ENCODE data around the gene C2CD3. TPM values are rescaled to one million over a fixed set of nuclear protein-coding genes. Genes with fewer than 3 reads are reported as not detected.
A peak's percentile ranks its signal among the peaks of the same experiment; 100 is the strongest.
"Not testable (repeated sequence)": the region's sequence is repeated elsewhere in the genome, so short reads cannot be mapped to it uniquely, and the experiment has no call there.

The C2CD3 gene
- total and polyA plus RNA-seq, 4 experiments from 2014 or later = 4.5 to 52.7 (median 26.5) TPM

DNA sequence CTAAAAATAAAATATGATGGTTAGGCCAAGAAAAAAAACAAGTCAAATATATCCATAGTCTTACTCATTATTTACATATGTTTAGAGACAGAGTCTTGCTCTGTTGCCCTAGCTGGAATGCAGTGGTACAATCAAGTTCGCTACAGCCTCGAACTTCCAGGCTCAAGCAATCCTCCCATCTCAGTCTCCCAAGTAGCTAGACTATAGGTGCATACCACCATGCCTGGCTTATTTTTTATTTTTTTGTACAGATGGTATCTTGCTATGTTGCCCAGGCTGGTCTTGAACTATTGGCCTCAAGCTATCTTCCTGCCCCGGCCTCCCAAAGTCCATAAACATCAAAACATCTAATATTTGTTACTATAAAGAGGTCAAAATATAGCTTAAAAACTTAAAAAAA, 36.1 kb downstream of the C2CD3 start:
- intact Hi-C loops (cut with micrococcal nuclease) = no loop called here
- no peak for DNase-seq
- POLR2A ChIA-PET (ENCODE audit: partially characterized antibody) = no interaction called here
- peaks cover 24% of the 10 kb centered on the region for H3K36me3 ChIP-seq (ENCODE audit: insufficient read depth, low read length)
- no peaks in the 10 kb centered on the region for H3K27me3 ChIP-seq (ENCODE audit: insufficient read depth, low read length)
- H3K4me3 Mint-ChIP-seq = no peak overlapping the region
- CTCF ChIA-PET (ENCODE audit: partially characterized antibody) = no interaction called here
- H3K9me3 Mint-ChIP-seq = no peaks in the 10 kb centered on the region
- no peak overlapping the region for H3K27ac Mint-ChIP-seq
- no peaks in the 10 kb centered on the region for H3K4me1 Mint-ChIP-seq
- H3K4me3 ChIP-seq (ENCODE audit: low read length in 2 of 2) = no peak overlapping the region
- H3K36me3 Mint-ChIP-seq = peaks cover 59 to 68% of the 10 kb centered on the region in 2 donors
- H3K27ac ChIP-seq (ENCODE audit: low read depth, low read length) = no peak overlapping the region
- H3K9me3 ChIP-seq (ENCODE audit: control insufficient read depth in 1 of 2, low read length in 2 of 2) = no peaks in the 10 kb centered on the region
- H3K4me1 ChIP-seq (ENCODE audit: insufficient read depth, low read length) = no peaks in the 10 kb centered on the region
- H3K27me3 Mint-ChIP-seq = no peaks in the 10 kb centered on the region

DNA sequence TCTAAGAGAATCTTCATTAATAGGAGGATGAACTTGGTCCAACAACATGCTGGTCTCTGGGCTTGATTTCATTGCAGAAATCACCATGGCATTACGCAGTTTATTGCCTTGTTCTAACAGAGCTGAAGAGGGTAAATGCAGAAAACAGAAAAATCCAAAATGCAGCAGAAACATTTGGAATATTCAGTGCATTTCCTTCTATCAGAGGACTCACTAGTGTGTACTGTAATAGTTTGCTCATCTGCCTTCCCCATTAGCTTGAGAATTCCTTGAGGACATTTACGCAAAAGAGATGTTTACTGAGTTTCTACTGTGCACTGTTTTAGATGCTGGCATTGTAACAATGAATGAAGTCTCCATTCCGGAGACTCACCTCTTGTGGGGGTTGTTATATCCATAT, 37.4 kb downstream of the C2CD3 start:
- Histone ChIP-seq H3K27me3 (ENCODE audit: insufficient read depth, low read length) (no peaks in the 10 kb centered on the region), H3K27ac (ENCODE audit: low read depth, low read length) (no peak overlapping the region), H3K4me3 (ENCODE audit: low read length in 2 of 2) (no peak overlapping the region), H3K9me3 (ENCODE audit: control insufficient read depth in 1 of 2, low read length in 2 of 2) (no peaks in the 10 kb centered on the region), H3K4me1 (ENCODE audit: insufficient read depth, low read length) (no peaks in the 10 kb centered on the region), H3K36me3 (ENCODE audit: insufficient read depth, low read length) (peaks cover 21% of the 10 kb centered on the region)
- ChIA-PET POLR2A (ENCODE audit: partially characterized antibody) (no interaction called here), CTCF (ENCODE audit: partially characterized antibody) (no interaction called here)
- H3K4me3 Mint-ChIP-seq = no peak overlapping the region
- H3K36me3 Mint-ChIP-seq = peaks cover 52 to 58% of the 10 kb centered on the region in 2 donors
- no peaks in the 10 kb centered on the region for H3K27me3 Mint-ChIP-seq
- H3K4me1 Mint-ChIP-seq = no peaks in the 10 kb centered on the region
- H3K27ac Mint-ChIP-seq = no peak overlapping the region
- intact Hi-C loops (cut with micrococcal nuclease) = no loop called here
- H3K9me3 Mint-ChIP-seq = no peaks in the 10 kb centered on the region
- DNase-seq = no peak

DNA sequence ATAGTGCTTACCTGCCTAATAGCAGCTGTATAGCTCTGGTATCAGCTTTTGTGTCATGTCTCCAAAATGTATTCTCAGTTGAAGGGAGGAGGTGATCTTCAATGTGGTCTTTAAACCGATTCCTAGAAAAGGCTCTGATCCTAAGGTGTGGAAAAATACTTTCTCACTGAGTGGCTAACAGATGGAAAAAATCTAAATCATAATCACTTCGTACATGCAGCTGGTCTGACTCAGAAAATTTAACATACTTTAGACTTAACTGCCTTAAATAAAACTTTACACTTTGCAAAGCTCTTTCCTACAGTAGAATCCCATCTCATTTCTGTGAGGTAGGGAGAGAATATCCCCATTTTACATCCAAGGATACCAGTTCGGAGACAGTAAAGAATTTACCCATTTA, 38.0 kb downstream of the C2CD3 start:
- Histone ChIP-seq H3K27me3 (ENCODE audit: insufficient read depth, low read length) (no peaks in the 10 kb centered on the region), H3K27ac (ENCODE audit: low read depth, low read length) (no peak overlapping the region), H3K4me3 (ENCODE audit: low read length in 2 of 2) (no peak overlapping the region), H3K4me1 (ENCODE audit: insufficient read depth, low read length) (no peaks in the 10 kb centered on the region), H3K9me3 (ENCODE audit: control insufficient read depth in 1 of 2, low read length in 2 of 2) (no peaks in the 10 kb centered on the region), H3K36me3 (ENCODE audit: insufficient read depth, low read length) (peaks cover 15% of the 10 kb centered on the region)
- Mint-ChIP-seq H3K4me3 (no peak overlapping the region), H3K27me3 (no peaks in the 10 kb centered on the region), H3K27ac (no peak overlapping the region), H3K36me3 (peaks cover 48 to 51% of the 10 kb centered on the region in 2 donors), H3K4me1 (no peaks in the 10 kb centered on the region), H3K9me3 (no peaks in the 10 kb centered on the region)
- ChIA-PET POLR2A (ENCODE audit: partially characterized antibody) (interaction anchor here (0.9 kb wide), 1 partner anchor 152 kb away, joined by 3 read pairs; no protein-coding TSS in a partner anchor), CTCF (ENCODE audit: partially characterized antibody) (no interaction called here)
- intact Hi-C loops (cut with micrococcal nuclease) = no loop called here
- DNase-seq = no peak

DNA sequence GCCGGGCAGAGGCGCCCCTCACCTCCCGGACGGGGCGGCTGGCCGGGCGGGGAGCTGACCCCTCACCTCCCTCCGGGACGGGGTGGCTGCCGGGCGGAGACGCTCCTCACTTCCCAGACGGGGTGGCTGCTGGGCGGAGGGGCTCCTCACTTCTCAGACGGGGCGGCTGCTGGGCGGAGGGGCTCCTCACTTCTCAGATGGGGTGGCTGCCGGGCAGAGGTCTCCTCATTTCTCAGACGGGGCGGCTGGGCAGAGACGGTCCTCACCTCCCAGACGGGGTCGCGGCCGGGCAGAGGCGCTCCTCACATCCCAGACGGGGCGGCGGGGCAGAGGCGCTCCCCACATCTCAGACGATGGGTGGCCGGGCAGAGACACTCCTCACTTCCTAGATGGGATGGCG, 41.7 kb downstream of the C2CD3 start:
- CTCF ChIA-PET (ENCODE audit: partially characterized antibody); H3K4me3 Mint-ChIP-seq; H3K27ac ChIP-seq (ENCODE audit: low read depth, low read length); H3K27me3 ChIP-seq (ENCODE audit: insufficient read depth, low read length); H3K4me1 ChIP-seq (ENCODE audit: insufficient read depth, low read length); H3K27me3 Mint-ChIP-seq; POLR2A ChIA-PET (ENCODE audit: partially characterized antibody); DNase-seq; H3K27ac Mint-ChIP-seq; H3K4me1 Mint-ChIP-seq; H3K4me3 ChIP-seq (ENCODE audit: low read length in 2 of 2); intact Hi-C loops (cut with micrococcal nuclease); H3K9me3 ChIP-seq (ENCODE audit: control insufficient read depth in 1 of 2, low read length in 2 of 2); H3K9me3 Mint-ChIP-seq: not testable (repeated sequence)
- peaks cover 11% of the 10 kb centered on the region for H3K36me3 ChIP-seq (ENCODE audit: insufficient read depth, low read length)
- peaks cover 31 to 34% of the 10 kb centered on the region in 2 donors for H3K36me3 Mint-ChIP-seq

DNA sequence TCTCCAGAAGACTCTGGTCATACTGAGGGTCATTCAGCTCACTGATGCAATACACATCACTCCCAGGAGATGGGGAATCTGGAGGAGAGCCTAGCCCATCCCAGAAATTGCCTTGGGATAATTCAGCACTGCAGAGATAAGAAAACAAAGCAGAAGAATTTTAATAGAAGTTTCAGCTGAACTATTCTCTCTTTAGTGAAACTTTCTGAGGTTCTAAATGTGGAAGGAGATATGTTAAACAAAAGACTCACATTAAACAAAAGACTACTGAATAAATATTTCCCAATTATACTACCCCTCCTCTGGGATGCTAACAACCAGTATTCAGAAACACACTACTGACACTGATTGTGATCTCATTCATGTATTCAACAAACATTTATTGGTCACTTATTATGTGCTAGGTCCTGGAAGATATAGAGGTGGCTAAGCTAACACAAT, 47.8 kb downstream of the C2CD3 start:
- peaks cover 22 to 28% of the 10 kb centered on the region in 2 donors for H3K36me3 Mint-ChIP-seq

DNA sequence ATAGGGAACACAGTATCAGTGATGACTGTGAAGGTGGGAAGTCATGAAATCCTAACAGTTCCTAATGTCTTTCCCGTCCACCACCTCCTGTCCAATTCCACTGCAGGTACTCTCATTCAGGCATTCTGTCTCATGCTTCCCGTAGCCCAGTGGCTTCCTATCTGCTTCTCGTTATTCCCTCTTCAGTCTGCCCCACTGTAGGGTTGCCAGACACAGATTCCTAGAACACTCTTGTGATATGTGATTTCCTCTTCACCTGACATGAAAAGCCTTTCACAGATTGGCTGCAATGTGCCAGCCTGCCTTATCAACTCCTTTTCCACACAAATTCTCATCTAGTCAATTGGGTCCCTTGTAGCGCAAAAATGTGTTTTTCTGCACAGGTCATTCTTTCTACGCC, 49.0 kb downstream of the C2CD3 start:
- H3K27ac Mint-ChIP-seq = peak overlapping the region in 2 of 7 donors; percentile 51 to 69
- no peaks in the 10 kb centered on the region for H3K4me1 Mint-ChIP-seq
- Histone ChIP-seq H3K27me3 (ENCODE audit: insufficient read depth, low read length) (no peaks in the 10 kb centered on the region), H3K27ac (ENCODE audit: low read depth, low read length) (no peak overlapping the region), H3K36me3 (ENCODE audit: insufficient read depth, low read length) (no peaks in the 10 kb centered on the region), H3K9me3 (ENCODE audit: control insufficient read depth in 1 of 2, low read length in 2 of 2) (no peaks in the 10 kb centered on the region), H3K4me1 (ENCODE audit: insufficient read depth, low read length) (no peaks in the 10 kb centered on the region), H3K4me3 (ENCODE audit: low read length in 2 of 2) (no peak overlapping the region)
- H3K9me3 Mint-ChIP-seq = no peaks in the 10 kb centered on the region
- intact Hi-C loops (cut with micrococcal nuclease) = no loop called here
- no peak overlapping the region for H3K4me3 Mint-ChIP-seq
- peaks cover 30 to 33% of the 10 kb centered on the region in 2 donors for H3K36me3 Mint-ChIP-seq
- POLR2A ChIA-PET (ENCODE audit: partially characterized antibody) = no interaction called here
- H3K27me3 Mint-ChIP-seq = no peaks in the 10 kb centered on the region
- CTCF ChIA-PET (ENCODE audit: partially characterized antibody) = no interaction called here
- no peak for DNase-seq

More for the DNA sequence above, 47.8 kb downstream of the C2CD3 start:
- peak overlapping the region in 2 of 7 donors; percentile 7 to 38 for H3K27ac Mint-ChIP-seq
- H3K4me3 ChIP-seq (ENCODE audit: low read length in 2 of 2) = no peak overlapping the region
- ChIA-PET POLR2A (ENCODE audit: partially characterized antibody) (no interaction called here), CTCF (ENCODE audit: partially characterized antibody) (no interaction called here)
- H3K36me3 ChIP-seq (ENCODE audit: insufficient read depth, low read length) = no peaks in the 10 kb centered on the region
- H3K27ac ChIP-seq (ENCODE audit: low read depth, low read length) = no peak overlapping the region
- no peaks in the 10 kb centered on the region for H3K4me1 Mint-ChIP-seq
- no peak overlapping the region for H3K4me3 Mint-ChIP-seq
- intact Hi-C loops (cut with micrococcal nuclease) = no loop called here
- no peak for DNase-seq
- no peaks in the 10 kb centered on the region for H3K4me1 ChIP-seq (ENCODE audit: insufficient read depth, low read length)
- no peaks in the 10 kb centered on the region for H3K9me3 ChIP-seq (ENCODE audit: control insufficient read depth in 1 of 2, low read length in 2 of 2)
- no peaks in the 10 kb centered on the region for H3K9me3 Mint-ChIP-seq
- no peaks in the 10 kb centered on the region for H3K27me3 ChIP-seq (ENCODE audit: insufficient read depth, low read length)
- no peaks in the 10 kb centered on the region for H3K27me3 Mint-ChIP-seq

DNA sequence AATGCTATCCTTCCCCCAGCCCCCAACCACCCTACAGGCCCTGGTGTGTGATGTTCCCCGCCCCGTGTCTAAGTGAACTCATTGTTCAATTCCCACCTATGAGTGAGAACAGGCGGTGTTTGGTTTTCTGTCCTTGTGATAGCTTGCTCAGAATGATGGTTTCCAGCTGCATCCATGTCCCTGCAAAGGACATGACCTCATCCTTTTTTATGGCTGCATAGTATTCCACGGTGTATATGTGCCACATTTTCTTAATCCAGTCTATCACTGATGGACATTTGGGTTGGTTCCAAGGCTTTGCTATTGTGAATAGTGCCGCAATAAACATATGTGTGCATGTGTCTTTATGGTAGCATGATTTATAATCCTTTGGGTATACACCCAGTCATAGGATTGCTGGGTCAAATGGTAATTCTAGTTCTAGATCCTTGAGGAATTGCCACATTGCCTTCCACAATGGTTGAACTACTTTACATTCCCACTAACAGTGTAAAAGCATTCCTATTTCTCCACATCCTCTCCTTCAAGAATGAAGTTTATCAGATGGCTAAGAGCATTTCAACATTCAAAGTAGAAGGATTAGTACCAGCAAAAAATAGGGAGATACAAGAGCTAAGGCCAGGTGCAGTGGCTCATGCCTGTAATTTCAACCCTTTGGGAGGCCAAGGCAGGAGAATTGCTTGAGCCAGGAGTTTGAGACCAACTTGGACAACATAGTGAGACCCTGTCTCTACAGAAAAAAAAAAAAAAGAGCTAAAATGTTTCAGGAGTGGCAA, 50.4 kb downstream of the C2CD3 start:
- H3K27me3 Mint-ChIP-seq; H3K9me3 ChIP-seq (ENCODE audit: control insufficient read depth in 1 of 2, low read length in 2 of 2); CTCF ChIA-PET (ENCODE audit: partially characterized antibody); H3K27me3 ChIP-seq (ENCODE audit: insufficient read depth, low read length); H3K4me3 Mint-ChIP-seq; H3K4me1 Mint-ChIP-seq; intact Hi-C loops (cut with micrococcal nuclease); POLR2A ChIA-PET (ENCODE audit: partially characterized antibody); DNase-seq; H3K27ac ChIP-seq (ENCODE audit: low read depth, low read length); H3K9me3 Mint-ChIP-seq; H3K4me3 ChIP-seq (ENCODE audit: low read length in 2 of 2); H3K4me1 ChIP-seq (ENCODE audit: insufficient read depth, low read length); H3K36me3 ChIP-seq (ENCODE audit: insufficient read depth, low read length): not testable (repeated sequence)
- H3K36me3 Mint-ChIP-seq = peaks cover 42 to 45% of the 10 kb centered on the region in 2 donors
- peak overlapping the region in 1 of 7 donors; percentile 53 for H3K27ac Mint-ChIP-seq

All from CD4-positive, alpha-beta memory T cell (primary cell).